GM18873 (cell line): Measurements from ENCODE around the gene CCDC73.

ENCODE experiments used
- ATAC-seq: cut with Tn5 transposase; IDR thresholded peaks from one replicate; pipeline ENCODE4 v1.9.1; 2021; ENCODE audit warnings: mild to moderate bottlenecking, moderate library complexity, moderate number of reproducible peaks; ENCODE audit not compliant: unreplicated experiment, low FRiP score

CCDC73 gene

GRCh38 chr11:32555895-32556294 is 238.6 kb downstream of the CCDC73 start:
- ATAC-seq, result no peak

DNA sequence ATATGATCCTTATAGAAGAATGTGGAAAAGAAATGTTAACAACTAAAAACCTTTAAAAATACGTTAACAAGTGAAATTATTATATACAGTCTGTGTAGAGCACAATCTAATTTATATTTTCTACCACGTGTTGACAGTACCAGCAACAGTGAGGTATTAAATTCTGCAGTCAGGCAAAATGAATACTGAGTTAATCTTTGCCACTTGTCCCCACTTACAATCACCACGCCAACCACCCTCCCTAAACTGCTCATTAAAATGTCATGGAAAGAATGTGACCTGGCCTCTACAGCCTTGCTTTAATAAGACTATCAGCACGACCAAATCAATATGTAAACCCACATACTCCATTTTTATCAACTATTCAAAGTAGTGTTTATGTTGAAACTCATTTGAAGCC is 239.4 kb downstream of the CCDC73 start:
- ATAC-seq, result no peak
